GM21515 (cell line): ENCODE data around the gene PCDHGA5.
A peak's percentile ranks its signal among the peaks of the same experiment; 100 is the strongest.
"Not testable (repeated sequence)": the region's sequence is repeated elsewhere in the genome, so short reads cannot be mapped to it uniquely, and the experiment has no call there.

Source experiments
- ATAC-seq: cut with Tn5 transposase; IDR thresholded peaks from one replicate; pipeline ENCODE4 v1.9.1; 2021; ENCODE audit not compliant: unreplicated experiment

Gene PCDHGA5

GRCh38 chr5:141349917-141350619, 13.9 kb upstream of the PCDHGA5 start, which contains the start of gene PCDHGB1:
Gene PCDHGB1, plus strand, starts transcription at chr5:141350099. Its CDS starts 162 bp downstream, at chr5:141350261.
- ATAC-seq: no peak

DNA sequence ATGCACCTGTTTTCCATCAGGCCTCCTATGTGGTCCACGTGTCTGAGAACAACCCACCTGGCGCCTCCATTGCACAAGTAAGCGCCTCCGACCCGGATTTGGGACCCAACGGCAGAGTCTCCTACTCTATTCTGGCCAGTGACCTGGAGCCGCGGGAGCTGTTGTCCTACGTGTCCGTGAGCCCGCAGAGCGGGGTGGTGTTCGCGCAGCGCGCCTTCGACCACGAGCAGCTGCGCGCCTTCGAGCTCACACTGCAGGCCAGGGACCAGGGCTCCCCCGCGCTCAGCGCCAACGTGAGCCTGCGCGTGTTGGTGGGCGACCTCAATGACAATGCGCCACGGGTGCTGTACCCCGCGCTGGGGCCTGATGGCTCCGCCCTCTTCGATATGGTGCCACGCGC, 12.4 kb upstream of the PCDHGA5 start:
- ATAC-seq: no peak

DNA sequence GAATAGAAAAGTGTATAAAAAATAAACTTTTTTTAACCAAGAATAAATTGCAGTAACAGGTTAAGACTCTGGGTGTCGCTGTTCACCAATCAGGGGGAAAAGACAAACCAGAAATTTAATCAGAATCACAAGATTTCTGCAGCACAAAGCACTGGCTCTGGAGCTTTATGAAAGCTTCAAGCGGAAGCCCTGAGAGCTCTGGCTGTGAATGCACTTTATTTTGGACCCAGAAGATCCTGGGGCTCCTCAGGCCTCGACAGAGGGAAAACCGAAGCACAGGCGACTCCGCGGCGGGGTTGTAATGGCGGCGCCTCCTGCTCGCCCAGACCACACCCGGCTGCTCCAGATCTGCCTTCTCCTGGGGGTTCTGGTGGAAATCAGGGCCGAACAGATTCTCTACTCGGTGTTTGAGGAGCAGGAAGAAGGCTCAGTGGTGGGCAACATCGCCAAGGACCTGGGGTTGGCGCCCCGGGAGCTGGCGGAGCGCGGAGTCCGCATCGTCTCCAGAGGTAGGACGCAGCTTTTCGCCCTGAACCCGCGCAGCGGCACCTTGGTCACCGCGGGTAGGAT, 9.0 kb upstream of the PCDHGA5 start, which contains the start of gene PCDHGA4:
Gene PCDHGA4, plus strand, starts transcription at position 122 of the 570 bp plus-strand sequence. Its CDS starts 87 bp downstream, at position 209.
- no peak for ATAC-seq

DNA sequence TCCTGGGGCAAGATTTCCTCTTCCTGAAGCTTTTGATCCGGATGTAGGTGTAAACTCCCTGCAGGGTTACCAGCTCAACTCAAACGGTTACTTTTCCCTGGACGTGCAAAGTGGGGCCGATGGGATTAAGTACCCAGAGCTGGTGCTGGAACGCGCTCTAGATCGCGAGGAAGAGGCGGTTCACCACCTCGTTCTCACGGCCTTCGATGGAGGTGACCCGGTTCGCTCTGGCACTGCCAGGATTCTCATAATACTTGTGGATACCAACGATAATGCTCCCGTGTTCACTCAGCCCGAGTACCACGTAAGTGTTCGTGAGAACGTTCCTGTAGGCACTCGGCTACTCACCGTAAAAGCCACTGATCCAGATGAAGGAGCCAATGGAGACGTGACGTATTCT, 8.3 kb upstream of the PCDHGA5 start:
- no peak for ATAC-seq

GRCh38 chr5:141356133-141356532, 7.8 kb upstream of the PCDHGA5 start:
- no peak for ATAC-seq

GRCh38 chr5:141356950-141357349, 7.0 kb upstream of the PCDHGA5 start:
- no peak for ATAC-seq

DNA sequence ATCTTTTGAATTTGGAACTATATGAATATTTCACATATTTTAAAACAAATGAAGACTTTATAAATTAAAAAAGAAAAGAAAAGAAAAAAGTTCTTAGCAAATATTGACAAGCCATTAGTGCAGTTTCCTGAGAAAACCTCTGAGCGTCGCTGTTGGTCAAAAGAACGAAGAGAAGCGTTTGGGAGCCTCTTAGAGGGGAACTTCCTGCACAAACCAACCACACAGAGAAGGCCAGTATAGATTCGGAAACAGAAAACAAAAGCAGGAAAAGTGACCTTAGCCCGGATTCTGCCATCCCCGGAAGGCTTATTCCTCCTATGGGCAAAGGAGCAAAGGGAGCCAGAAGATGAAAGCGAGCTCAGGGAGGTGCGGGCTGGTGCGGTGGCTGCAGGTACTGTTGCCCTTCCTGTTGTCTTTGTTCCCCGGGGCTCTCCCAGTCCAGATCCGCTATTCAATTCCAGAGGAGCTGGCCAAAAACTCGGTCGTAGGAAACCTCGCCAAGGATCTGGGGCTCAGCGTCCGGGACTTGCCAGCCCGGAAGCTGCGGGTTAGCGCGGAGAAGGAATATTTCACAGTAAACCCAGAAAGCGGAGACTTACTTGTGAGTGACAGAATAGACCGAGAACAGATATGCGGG, 4.1 kb upstream of the PCDHGA5 start, which contains the start of gene PCDHGB2:
Gene PCDHGB2, plus strand, starts transcription at position 205 of the 637 bp plus-strand sequence. Its CDS starts 142 bp downstream, at position 347.
- ATAC-seq: peak; percentile 63

- ATAC-seq: no peak
These were observed 3.3 kb upstream of the PCDHGA5 start for GRCh38 chr5:141360685-141361084.

GRCh38 chr5:141362719-141363118, 1.2 kb upstream of the PCDHGA5 start:
- ATAC-seq: no peak

GRCh38 chr5:141366016-141366896, 2.3 kb downstream of the PCDHGA5 start:
- no peak for ATAC-seq

GRCh38 chr5:141369994-141370848, 6.3 kb downstream of the PCDHGA5 start, which contains the start of gene PCDHGB3:
Gene PCDHGB3, plus strand, starts transcription at chr5:141370242. Its CDS starts 153 bp downstream, at chr5:141370395.
- peak; percentile 96 for ATAC-seq

DNA sequence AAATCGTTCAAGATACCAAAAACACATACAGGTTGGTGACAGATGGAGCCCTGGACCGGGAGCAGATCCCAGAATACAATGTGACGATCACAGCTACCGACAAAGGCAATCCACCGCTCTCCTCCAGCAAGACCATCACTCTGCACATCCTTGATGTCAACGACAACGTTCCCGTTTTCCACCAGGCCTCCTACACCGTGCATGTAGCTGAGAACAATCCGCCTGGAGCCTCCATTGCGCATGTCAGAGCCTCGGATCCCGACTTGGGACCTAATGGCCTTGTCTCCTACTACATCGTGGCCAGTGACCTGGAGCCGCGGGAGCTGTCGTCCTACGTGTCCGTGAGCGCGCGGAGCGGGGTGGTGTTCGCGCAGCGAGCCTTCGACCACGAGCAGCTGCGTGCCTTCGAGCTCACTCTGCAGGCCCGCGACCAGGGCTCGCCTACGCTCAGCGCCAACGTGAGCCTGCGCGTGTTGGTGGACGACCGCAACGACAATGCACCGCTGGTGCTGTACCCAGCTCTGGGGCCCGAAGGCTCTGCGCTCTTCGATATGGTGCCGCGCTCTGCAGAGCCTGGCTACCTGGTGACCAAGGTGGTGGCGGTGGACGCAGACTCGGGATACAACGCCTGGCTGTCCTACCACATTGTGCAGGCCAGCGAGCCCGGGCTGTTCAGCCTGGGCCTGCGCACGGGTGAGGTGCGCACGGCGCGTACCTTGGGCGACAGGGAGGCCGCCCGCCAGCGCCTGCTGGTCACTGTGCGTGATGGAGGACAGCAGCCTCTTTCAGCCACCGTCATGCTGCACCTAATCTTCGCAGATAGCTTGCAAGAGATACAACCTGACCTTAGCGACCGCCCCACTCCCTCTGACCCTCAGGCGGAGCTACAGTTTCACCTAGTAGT, 7.9 kb downstream of the PCDHGA5 start:
- ATAC-seq: no peak

DNA sequence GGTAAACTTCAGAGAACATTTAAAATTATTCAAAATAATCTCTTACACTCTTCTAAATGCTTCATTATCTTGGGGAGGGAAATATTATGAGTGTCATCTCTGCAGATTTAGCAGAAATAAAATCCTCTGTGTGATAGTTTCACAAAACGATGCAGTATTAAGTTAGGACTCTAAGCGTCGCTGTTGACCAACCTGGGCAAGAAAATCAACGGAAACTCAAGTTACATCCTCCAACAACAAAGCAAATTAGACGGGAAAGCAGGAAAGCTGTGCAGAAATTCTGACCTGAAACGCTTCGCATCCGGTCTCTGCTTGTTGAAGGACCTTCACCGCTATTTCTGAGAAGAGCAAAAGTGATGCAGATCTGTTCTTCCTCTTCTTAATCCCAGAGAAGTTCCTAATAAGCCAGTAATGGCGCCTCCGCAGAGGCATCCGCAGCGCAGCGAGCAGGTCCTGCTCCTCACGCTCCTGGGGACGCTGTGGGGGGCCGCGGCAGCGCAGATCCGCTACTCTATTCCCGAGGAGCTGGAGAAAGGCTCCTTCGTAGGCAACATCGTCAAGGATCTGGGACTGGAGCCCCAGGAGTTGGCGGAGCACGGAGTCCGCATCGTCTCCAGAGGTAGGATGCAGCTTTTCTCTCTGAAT, 9.8 kb downstream of the PCDHGA5 start, which contains the start of gene PCDHGA6:
Gene PCDHGA6, plus strand, starts transcription at position 219 of the 645 bp plus-strand sequence. Its CDS starts 193 bp downstream, at position 412.
- ATAC-seq: no peak

DNA sequence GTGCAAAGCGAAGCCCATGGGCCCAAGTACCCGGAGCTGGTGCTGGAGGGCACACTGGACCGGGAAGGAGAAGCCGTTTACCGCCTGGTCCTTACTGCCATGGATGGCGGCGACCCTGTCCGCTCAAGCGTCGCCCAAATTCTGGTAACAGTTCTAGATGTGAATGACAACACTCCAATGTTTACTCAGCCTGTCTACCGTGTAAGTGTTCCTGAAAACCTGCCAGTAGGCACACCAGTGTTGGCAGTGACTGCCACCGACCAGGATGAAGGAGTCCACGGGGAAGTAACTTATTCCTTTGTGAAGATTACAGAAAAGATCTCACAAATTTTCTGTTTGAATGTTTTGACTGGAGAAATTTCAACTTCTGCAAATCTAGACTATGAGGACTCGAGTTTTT, 10.7 kb downstream of the PCDHGA5 start:
- ATAC-seq: no peak

DNA sequence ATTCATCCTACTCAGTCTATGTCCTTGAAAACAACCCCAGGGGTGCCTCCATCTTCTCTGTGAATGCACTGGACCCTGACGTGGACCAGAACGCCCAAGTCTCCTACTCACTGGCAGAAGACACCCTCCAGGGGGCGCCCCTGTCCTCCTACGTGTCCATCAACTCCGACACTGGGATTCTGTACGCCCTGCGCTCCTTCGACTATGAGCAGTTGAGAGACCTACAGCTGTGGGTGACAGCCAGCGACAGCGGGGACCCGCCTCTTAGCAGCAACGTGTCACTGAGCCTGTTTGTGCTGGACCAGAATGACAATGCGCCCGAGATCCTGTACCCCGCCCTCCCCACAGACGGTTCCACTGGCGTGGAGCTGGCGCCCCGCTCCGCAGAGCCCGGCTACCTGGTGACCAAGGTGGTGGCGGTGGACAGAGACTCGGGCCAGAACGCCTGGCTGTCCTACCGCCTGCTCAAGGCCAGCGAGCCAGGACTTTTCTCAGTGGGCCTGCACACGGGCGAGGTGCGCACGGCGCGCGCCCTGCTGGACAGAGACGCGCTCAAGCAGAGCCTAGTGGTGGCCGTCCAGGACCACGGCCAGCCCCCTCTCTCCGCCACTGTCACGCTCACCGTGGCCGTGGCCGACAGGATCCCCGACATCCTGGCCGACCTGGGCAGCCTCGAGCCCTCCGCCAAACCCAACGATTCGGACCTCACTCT, 11.6 kb downstream of the PCDHGA5 start:
- ATAC-seq: not testable (repeated sequence)

DNA sequence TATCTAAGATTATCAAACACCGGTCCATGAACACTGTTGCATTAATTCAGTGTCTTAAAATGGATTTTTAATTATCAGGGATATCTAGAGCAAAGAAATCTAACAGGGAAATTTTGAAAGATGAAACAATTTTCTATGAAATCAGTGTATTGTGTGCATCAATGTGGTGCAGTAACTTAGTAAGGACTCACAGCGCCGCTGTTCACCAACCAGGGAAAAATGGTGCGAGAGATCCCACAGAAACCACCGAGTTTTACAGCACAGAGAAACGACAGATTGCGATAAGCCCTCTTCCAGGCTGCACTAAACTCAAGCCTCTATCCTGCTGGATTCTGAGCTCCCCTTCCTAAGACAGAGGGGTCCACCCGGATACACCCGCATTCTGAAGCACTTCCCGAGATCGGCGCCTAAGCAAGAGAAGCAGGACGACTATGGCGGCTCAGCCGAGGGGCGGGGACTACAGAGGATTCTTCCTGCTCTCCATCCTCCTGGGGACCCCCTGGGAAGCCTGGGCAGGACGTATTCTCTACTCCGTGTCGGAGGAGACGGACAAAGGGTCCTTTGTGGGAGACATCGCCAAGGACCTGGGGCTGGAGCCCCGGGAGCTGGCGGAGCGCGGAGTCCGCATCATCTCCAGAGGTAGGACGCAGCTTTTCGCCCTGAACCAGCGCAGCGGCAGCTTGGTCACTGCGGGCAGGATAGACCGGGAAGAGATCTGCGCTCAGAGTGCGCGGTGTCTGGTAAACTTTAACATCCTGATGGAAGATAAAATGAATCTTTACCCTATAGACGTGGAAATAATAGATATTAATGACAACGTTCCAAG, 18.7 kb downstream of the PCDHGA5 start, which contains the start of gene PCDHGA7:
Gene PCDHGA7, plus strand, starts transcription at position 274 of the 826 bp plus-strand sequence. Its CDS starts 158 bp downstream, at position 432.
- no peak for ATAC-seq

DNA sequence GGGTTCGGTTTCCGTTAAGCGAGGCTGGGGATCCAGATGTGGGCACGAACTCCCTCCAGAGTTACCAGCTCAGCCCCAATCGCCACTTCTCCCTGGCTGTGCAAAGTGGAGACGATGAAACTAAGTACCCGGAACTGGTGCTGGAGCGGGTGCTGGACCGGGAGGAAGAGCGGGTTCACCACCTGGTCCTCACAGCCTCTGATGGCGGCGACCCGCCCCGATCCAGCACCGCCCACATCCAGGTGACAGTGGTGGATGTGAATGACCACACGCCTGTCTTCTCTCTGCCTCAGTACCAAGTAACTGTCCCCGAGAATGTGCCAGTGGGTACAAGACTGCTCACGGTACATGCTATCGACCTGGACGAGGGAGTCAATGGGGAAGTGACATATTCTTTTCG, 19.4 kb downstream of the PCDHGA5 start:
- no peak for ATAC-seq
